A549 treated with DMSO at 1 μM for 4 hours (cell line): Measurements from ENCODE around the gene EED. TPM values are rescaled to one million over a fixed set of nuclear protein-coding genes. Genes with fewer than 3 reads are reported as not detected.

Experiments
- total RNA-seq: library from RNA; stranded (reverse); fragments of 200-300 nt; extraction: Qiagen RNA extraction; gene quantifications from 5 replicates; pipeline ENCODE4 v1.2.3, GENCODE V29; 2022; ENCODE audit warnings: low read depth

EED gene, protein sequence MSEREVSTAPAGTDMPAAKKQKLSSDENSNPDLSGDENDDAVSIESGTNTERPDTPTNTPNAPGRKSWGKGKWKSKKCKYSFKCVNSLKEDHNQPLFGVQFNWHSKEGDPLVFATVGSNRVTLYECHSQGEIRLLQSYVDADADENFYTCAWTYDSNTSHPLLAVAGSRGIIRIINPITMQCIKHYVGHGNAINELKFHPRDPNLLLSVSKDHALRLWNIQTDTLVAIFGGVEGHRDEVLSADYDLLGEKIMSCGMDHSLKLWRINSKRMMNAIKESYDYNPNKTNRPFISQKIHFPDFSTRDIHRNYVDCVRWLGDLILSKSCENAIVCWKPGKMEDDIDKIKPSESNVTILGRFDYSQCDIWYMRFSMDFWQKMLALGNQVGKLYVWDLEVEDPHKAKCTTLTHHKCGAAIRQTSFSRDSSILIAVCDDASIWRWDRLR
- 26.5 to 32.2 TPM (median 28.4 TPM) in 5 replicates for total RNA-seq

DNA sequence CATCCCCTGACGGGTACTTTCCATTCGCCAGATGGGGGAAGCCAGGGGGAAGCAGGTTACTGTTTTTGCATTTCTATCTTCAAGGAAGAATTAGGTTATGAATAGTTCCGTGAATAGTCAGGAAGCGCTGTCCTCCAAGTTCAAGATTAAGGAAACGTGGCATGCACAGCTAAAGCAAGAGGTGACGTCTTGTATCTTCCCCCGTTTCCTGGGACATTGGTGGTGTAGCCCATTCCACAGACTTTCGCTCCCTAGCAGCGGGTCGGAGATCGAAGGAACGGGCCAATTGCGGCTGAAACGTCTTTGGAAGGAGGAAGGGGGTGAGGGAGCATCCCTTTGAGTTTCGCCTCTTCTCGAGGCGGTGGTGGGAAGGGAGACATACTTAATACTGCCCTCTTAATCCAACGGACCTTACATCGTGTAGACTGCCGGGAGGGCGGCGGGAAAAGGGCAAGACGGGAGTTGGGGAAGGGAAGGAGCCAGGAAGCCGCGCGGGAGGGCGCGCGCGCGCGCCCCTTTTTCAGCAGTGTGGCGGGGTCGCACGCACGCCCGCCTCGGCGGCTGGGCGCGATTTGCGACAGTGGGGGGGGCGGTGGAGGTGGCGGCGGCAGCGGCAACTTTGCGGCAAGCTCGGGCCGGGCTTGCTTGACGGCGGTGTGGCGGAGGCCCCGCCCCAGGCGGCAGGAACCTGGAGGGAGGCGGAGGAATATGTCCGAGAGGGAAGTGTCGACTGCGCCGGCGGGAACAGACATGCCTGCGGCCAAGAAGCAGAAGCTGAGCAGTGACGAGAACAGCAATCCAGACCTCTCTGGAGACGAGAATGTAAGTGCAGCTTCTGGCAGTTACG is at the start of gene EED:
EED (plus strand) TSS at position 232 of the 847 bp plus-strand sequence; CDS start at position 709, 477 bp downstream.

DNA sequence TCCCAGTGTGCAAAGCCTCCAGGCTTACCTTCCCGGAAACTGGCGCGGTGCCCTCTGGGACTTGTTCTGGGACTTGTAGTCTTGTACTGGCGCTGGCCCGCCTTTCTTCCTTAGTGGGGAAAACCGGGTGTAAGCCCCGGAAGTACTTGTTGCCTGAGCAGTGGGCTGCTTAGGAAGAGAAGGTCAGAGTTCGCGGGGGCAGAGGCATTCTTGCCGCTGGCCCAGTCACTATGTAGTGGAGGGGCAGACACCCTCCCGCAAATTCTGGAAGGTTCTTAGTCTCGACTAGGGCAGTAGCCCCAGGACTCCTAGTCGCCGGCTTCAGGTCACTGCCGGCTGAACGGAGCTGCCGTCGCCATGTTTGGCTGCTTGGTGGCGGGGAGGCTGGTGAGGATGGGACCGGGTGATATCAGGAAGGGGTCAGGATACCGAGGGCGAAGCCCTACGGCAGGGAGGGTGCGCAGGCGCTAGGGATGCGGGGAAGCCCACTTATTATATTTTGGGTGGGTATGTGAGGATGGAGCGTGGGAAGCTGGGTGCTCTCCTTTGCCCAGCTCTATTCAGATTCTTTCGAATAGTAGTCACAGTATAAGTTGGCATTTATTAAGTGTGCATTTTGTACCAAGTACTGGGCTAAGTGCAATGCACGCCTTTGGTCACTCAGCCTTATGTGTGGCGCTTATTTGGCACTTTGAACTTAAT is 57.7 kb downstream of the EED start, which contains the start of gene HIKESHI:
HIKESHI (plus strand) TSS at position 149 of the 702 bp plus-strand sequence; CDS start at position 358, 209 bp downstream.

Other genes starting within 250 kb of the EED start
- gene PICALM, start 175.7 kb upstream of the EED start, total RNA-seq: 84.6 to 110 TPM (median 101 TPM) in 5 replicates
- gene HIKESHI, start 57.5 kb downstream of the EED start, total RNA-seq: 35.5 to 42.4 TPM (median 39.0 TPM) in 5 replicates
- 0.31 to 0.71 TPM (median 0.35 TPM) in 4 of 5 replicates, not detected in the other for gene CCDC81, start 130.1 kb downstream of the EED start, total RNA-seq